HepG2 (cell line): Measurements from ENCODE around the gene SLC22A23. TPM values are rescaled to one million over a fixed set of nuclear protein-coding genes. Genes with fewer than 3 reads are reported as not detected.

Experiments used
- ATAC-seq: fragments of 200-7000 bp; cut with Tn5 transposase; 3 replicates; pipeline ENCODE4 v1.9.1; 2020; ENCODE audit warnings: mild to moderate bottlenecking, moderate library complexity
- Bru-seq: library from RNA; stranded (reverse); fragments of 400-500 nt; gene quantifications from one replicate; lab custom pipeline; 2021; lab: Mats Ljungman, UMichigan
- BruChase-seq, 2 experiments: library from RNA; stranded (reverse); fragments of 400-500 nt; gene quantifications; one replicate each; lab custom pipeline; 2021; lab: Mats Ljungman, UMichigan
- BruUV-seq: library from RNA; stranded (reverse); fragments of 400-500 nt; replicated peaks from 2 replicates; lab custom pipeline; 2021; lab: Mats Ljungman, UMichigan
- CTCF ChIA-PET: fragments of 300-600 bp; formaldehyde crosslinking; extraction: SDS; loops from one replicate; lab custom pipeline; 2021; ENCODE audit warnings: low total read pairs, inconsistent platforms, low intra/inter-chr PET ratio; lab: Yijun Ruan, JAX
- POLR2A ChIA-PET: fragments of 350-600 bp; sonication (Branson Sonifier 250); formaldehyde crosslinking; loops from one replicate; lab custom pipeline; 2020; ENCODE audit warnings: antibody characterized with exemption, inconsistent platforms; lab: Yijun Ruan, JAX
- DNase-seq: peaks from one replicate; pipeline ENCODE4 v3.0.0-alpha.2; 2015; ENCODE audit warnings: low spot score
- FAIRE-seq: peaks from 3 replicates; lab custom pipeline; 2011; peaks lifted over from hg19 to GRCh38; lab: Jason Lieb, UNC
- H2AFZ ChIP-seq: one replicate; pipeline ENCODE4 v1.6.1; 2011; ENCODE audit warnings: low read length, inconsistent platforms
- H3K27ac ChIP-seq: fragments of 300-600 bp; 3 replicates; pipeline ENCODE4 v1.8.0; 2011; ENCODE audit warnings: mixed run types, mild to moderate bottlenecking, mixed read lengths, low read length, inconsistent platforms; ENCODE audit not compliant: insufficient read depth; ENCODE audit errors: extremely low read length
- H3K27me3 ChIP-seq, 2 experiments: fragments of 200-600 bp in 1 of 2; 2 replicates in 1 of 2; 3 replicates in 1 of 2; pipeline versions ENCODE4 v1.6.0 to v1.8.0; 2011; ENCODE audit warnings: low read length in 2 of 2, mild to moderate bottlenecking in 2 of 2, moderate library complexity in 2 of 2, inconsistent platforms in 1 of 2; ENCODE audit not compliant: insufficient read depth in 2 of 2, control insufficient read depth in 1 of 2
- H3K36me3 ChIP-seq, 2 experiments: fragments of 200-600 bp in 1 of 2; replicated peaks in 1 of 2; 2 replicates in 1 of 2; 3 replicates in 1 of 2; pipeline versions ENCODE4 v1.5.1 to v1.8.0; 2011; ENCODE audit warnings: low read length in 2 of 2, inconsistent platforms in 1 of 2; ENCODE audit not compliant: insufficient read depth in 2 of 2, control insufficient read depth in 1 of 2
- H3K4me1 ChIP-seq: 2 replicates; pipeline ENCODE4 v1.5.1; 2012; ENCODE audit warnings: low read length, inconsistent platforms; ENCODE audit not compliant: insufficient read depth
- H3K4me2 ChIP-seq: 2 replicates; pipeline ENCODE4 v1.6.0; 2011; ENCODE audit warnings: low read depth, low read length, inconsistent platforms
- H3K4me3 ChIP-seq, 3 experiments: fragments of 200-600 bp in 1 of 3; sonication (generic), shearing (Covaris generic) in 1 of 3; replicated peaks in 1 of 3; 2 replicates each; pipeline ENCODE4 v1.5.1; 2011 to 2016; ENCODE audit warnings: low read length in 3 of 3, inconsistent platforms in 2 of 3, low read depth in 2 of 3, mild to moderate bottlenecking in 2 of 3, control low read depth in 1 of 3, mixed read lengths in 1 of 3; ENCODE audit not compliant: insufficient read depth in 1 of 3
- H3K79me2 ChIP-seq: one replicate; pipeline ENCODE4 v1.6.1; 2011; ENCODE audit warnings: low read length, inconsistent platforms; ENCODE audit not compliant: insufficient read depth
- H3K9ac ChIP-seq: 2 replicates; pipeline ENCODE4 v1.6.0; 2011; ENCODE audit warnings: mild to moderate bottlenecking, low read depth, low read length, inconsistent platforms; ENCODE audit not compliant: insufficient read depth
- H3K9me3 ChIP-seq: 2 replicates; pipeline ENCODE4 v1.5.1; 2012; ENCODE audit warnings: mild to moderate bottlenecking, low read length
- H4K20me1 ChIP-seq: 2 replicates; pipeline ENCODE4 v1.6.0; 2011; ENCODE audit warnings: inconsistent platforms, mild to moderate bottlenecking, low read length, moderate library complexity; ENCODE audit not compliant: insufficient read depth
- ARNT2 ChIP-seq: sonication (generic); formaldehyde crosslinking; IDR thresholded peaks from 2 replicates; pipeline ENCODE4 v1.8.0; 2022; ENCODE audit warnings: mild to moderate bottlenecking, low read depth, missing genetic modification reagents, moderate library complexity
- ATF7-NPFF ChIP-seq: sonication (generic); formaldehyde crosslinking; IDR thresholded peaks from 2 replicates; pipeline ENCODE4 v1.8.1; 2023; ENCODE audit warnings: mild to moderate bottlenecking, low read depth, missing genetic modification reagents, moderate library complexity
- GFI1 ChIP-seq: sonication (generic); formaldehyde crosslinking; IDR thresholded peaks from 2 replicates; pipeline ENCODE4 v1.5.0; 2020; ENCODE audit warnings: missing genetic modification reagents, mild to moderate bottlenecking, borderline replicate concordance
- SALL1 ChIP-seq: sonication (generic); formaldehyde crosslinking; IDR thresholded peaks from 2 replicates; pipeline ENCODE4 v1.8.0; 2022; ENCODE audit warnings: mild to moderate bottlenecking, missing genetic modification reagents
- WIZ ChIP-seq: sonication (generic); formaldehyde crosslinking; IDR thresholded peaks from 2 replicates; pipeline ENCODE4 v1.5.1; 2020; ENCODE audit warnings: mild to moderate bottlenecking, missing genetic modification reagents
- ZEB1 ChIP-seq: IDR thresholded peaks from 2 replicates; pipeline ENCODE4 v1.6.1; 2012; ENCODE audit warnings: mild to moderate bottlenecking, low read depth, inconsistent platforms; ENCODE audit not compliant: insufficient replicate concordance
- ZNF136 ChIP-seq: sonication (generic); formaldehyde crosslinking; IDR thresholded peaks from 2 replicates; pipeline ENCODE4 v1.8.1; 2022; ENCODE audit warnings: low read depth, mild to moderate bottlenecking, moderate library complexity, missing genetic modification reagents
- ZNF75D ChIP-seq: sonication (generic); formaldehyde crosslinking; IDR thresholded peaks from 2 replicates; pipeline ENCODE4 v1.8.1; 2023; ENCODE audit warnings: missing genetic modification reagents, mild to moderate bottlenecking, borderline replicate concordance
- WGBS: methylation state at CpG from one replicate; pipeline ENCODE4 v1.1.6; 2017; ENCODE audit warnings: low lambda C conversion rate; 5-methylcytosine and 5-hydroxymethylcytosine counted together
- in situ Hi-C: cut with HindIII; loops from 2 replicates; pipeline ENCODE4 v1.10.0; 2017; ENCODE audit warnings: low pct_unique_long_range_greater_than_20kb; ENCODE audit not compliant: extremely low pct_ligation_motif_present
- intact Hi-C: fragments of 100-400 bp; cut with micrococcal nuclease; formaldehyde crosslinking; loops from one replicate; pipeline ENCODE4 v1.10.0; 2022; ENCODE audit not compliant: unreplicated experiment
- long read RNA-seq, 2 experiments: library from RNA in 1 of 2; library from polyadenylated mRNA in 1 of 2; stranded (forward) in 1 of 2; unstranded in 1 of 2; transcript quantifications; one replicate each; pipeline ENCODE4 v2.0.0, GENCODE V29; 2019 to 2022
- polyA minus RNA-seq, 3 experiments: library from RNA; depleted of rRNA, polyadenylated mRNA; stranded (reverse); fragments of >200 nt; gene quantifications; 2 replicates each; pipeline ENCODE4 v1.2.3, GENCODE V29; 2011; ENCODE audit warnings: low replicate concordance in 1 of 3
- polyA plus RNA-seq, 8 experiments: library from polyadenylated mRNA; depleted of rRNA in 3 of 8; stranded (reverse) in 7 of 8; unstranded in 1 of 8; fragments of >200 nt; fragmentation: Illumina TruSeq in 4 of 8; extraction: Trizol in 4 of 8; gene quantifications; 2 replicates each; pipeline versions ENCODE4 v1.2.1 to v1.2.3, GENCODE V29; 2011 to 2016; ENCODE audit warnings: low read depth in 4 of 8, missing spikeins in 1 of 8, mixed read lengths in 1 of 8; ENCODE audit not compliant: insufficient read depth in 1 of 8
- total RNA-seq, 5 experiments: library from RNA; depleted of rRNA; stranded (reverse); fragments of >200 nt; fragmentation: Illumina TruSeq; extraction: Trizol; gene quantifications; 2 replicates each; pipeline ENCODE4 v1.2.3, GENCODE V29; 2016; ENCODE audit warnings: low read depth in 1 of 5
- TF ChIP-seq, protein P1 (sequence below): sonication (generic); formaldehyde crosslinking; IDR thresholded peaks from 2 replicates; pipeline ENCODE4 v1.5.1; 2020; ENCODE audit warnings: mild to moderate bottlenecking, missing genetic modification reagents

Gene SLC22A23
- total RNA-seq (2016; rRNA removed; fragmentation: Illumina TruSeq; extraction: Trizol) (14.4 and 17.5 TPM in 2 replicates), polyA plus RNA-seq (2011; rRNA removed) (11.8 and 17.3 TPM in 2 replicates), polyA minus RNA-seq (2011; rRNA and poly(A)+ RNA removed; ENCODE audit: low replicate concordance) (1.4 and 75.8 TPM in 2 replicates), Bru-seq, nascent RNA (percentile 93 among the genes with signal in this experiment), BruChase-seq, experiment 1, labeled RNA remaining after a 6-hour chase (percentile 92 among the genes with signal in this experiment), BruChase-seq, experiment 2, labeled RNA remaining after a 2-hour chase (percentile 93 among the genes with signal in this experiment)
- total RNA-seq (2016; cell fraction: cytosol; rRNA removed; fragmentation: Illumina TruSeq; extraction: Trizol; ENCODE audit: low read depth): 5.9 and 6.8 TPM in 2 replicates
- total RNA-seq (2016; cell fraction: insoluble cytoplasmic fraction; rRNA removed; fragmentation: Illumina TruSeq; extraction: Trizol): 11.7 and 17.5 TPM in 2 replicates
- total RNA-seq (2016; cell fraction: membrane; rRNA removed; fragmentation: Illumina TruSeq; extraction: Trizol): 9.8 and 11.5 TPM in 2 replicates
- total RNA-seq (2016; cell fraction: nucleus; rRNA removed; fragmentation: Illumina TruSeq; extraction: Trizol): 33.2 and 38.2 TPM in 2 replicates
- 15.4 and 19.5 TPM in 2 replicates for polyA plus RNA-seq (2011; cell fraction: cytosol; rRNA removed)
- 54.1 and 61.7 TPM in 2 replicates for polyA plus RNA-seq (2011; cell fraction: nucleus; rRNA removed)
- polyA plus RNA-seq (2012): 25.2 and 36.8 TPM in 2 replicates
- polyA plus RNA-seq (2016; cell fraction: cytosol; fragmentation: Illumina TruSeq; extraction: Trizol; ENCODE audit: low read depth): 2.0 and 2.2 TPM in 2 replicates
- polyA plus RNA-seq (2016; cell fraction: insoluble cytoplasmic fraction; fragmentation: Illumina TruSeq; extraction: Trizol; ENCODE audit: low read depth): 12.7 and 15.3 TPM in 2 replicates
- 5.3 and 6.1 TPM in 2 replicates for polyA plus RNA-seq (2016; cell fraction: membrane; fragmentation: Illumina TruSeq; extraction: Trizol; ENCODE audit: low read depth)
- 42.3 and 52.5 TPM in 2 replicates for polyA plus RNA-seq (2016; cell fraction: nucleus; fragmentation: Illumina TruSeq; extraction: Trizol; ENCODE audit: insufficient read depth, low read depth)
- polyA minus RNA-seq (2011; cell fraction: cytosol; rRNA and poly(A)+ RNA removed): 30.2 and 44.5 TPM in 2 replicates
- 77.3 and 90.4 TPM in 2 replicates for polyA minus RNA-seq (2011; cell fraction: nucleus; rRNA and poly(A)+ RNA removed)
- long read RNA-seq, experiment 1, partial matches to known transcripts: 0 of 7 reads
- long read RNA-seq, experiment 1, other reads (novel, unspliced or antisense): 7 of 7 reads
- long read RNA-seq, experiment 2, full-length matches to known transcripts: 34 of 102 reads
- long read RNA-seq, experiment 2, partial matches to known transcripts: 10 of 102 reads
- long read RNA-seq, experiment 2, other reads (novel, unspliced or antisense): 58 of 102 reads

GRCh38 chr6:3456898-3457709 lies at the start of gene SLC22A23:
Gene SLC22A23 (minus strand): TSS chr6:3457050. CDS start chr6:3456559, 491 bp downstream.
- H3K9ac ChIP-seq: peak within 1 kb of the TSS; percentile 78
- H3K4me1 ChIP-seq: peaks cover 47% of the 10 kb centered on the region
- H3K27me3 ChIP-seq: no peaks in the 10 kb centered on the region; a peak in 1 of 5 replicates
- DNase-seq (peak; percentile 56), ATAC-seq (peak; percentile 72), FAIRE-seq (no peak)
- 4% methylated on average over 47 of the region's 97 CpGs for WGBS
- peak within 1 kb of the TSS; percentile 52 for H3K27ac ChIP-seq
- H3K4me2 ChIP-seq: peak within 1 kb of the TSS; percentile 93
- H3K4me3 ChIP-seq: peak within 1 kb of the TSS; percentile 77 to 91 (median 85)
- POLR2A ChIA-PET: interaction anchor here (0.6 to 4.3 kb wide), 12 partner anchors 13 to 456 kb away, joined by 3 to 33 read pairs (median 4); no protein-coding TSS in a partner anchor
- intact Hi-C loops (loop anchor here (1.0 to 5.0 kb wide), 4 partner anchors 45 to 275 kb away; no protein-coding TSS in a partner anchor), in situ Hi-C loops (loop anchor here (5.0 to 10.0 kb wide), 2 partner anchors 100 to 278 kb away; no protein-coding TSS in a partner anchor)
- CTCF ChIA-PET: interaction anchor here (0.6 to 1.9 kb wide), 3 partner anchors 47 to 177 kb away, joined by 4 to 8 read pairs (median 7); no protein-coding TSS in a partner anchor
- peaks cover 33% of the 10 kb centered on the region for H4K20me1 ChIP-seq
- no TSS peak for BruUV-seq
- no peak within 1 kb of the TSS for H2AFZ ChIP-seq
- H3K36me3 ChIP-seq: peaks cover under 1 to 1% of the 10 kb centered on the region in 2 experiments; a peak in 3 of 5 replicates
- no peaks in the 10 kb centered on the region for H3K9me3 ChIP-seq
- peaks cover 41% of the 10 kb centered on the region for H3K79me2 ChIP-seq
- TF ChIP-seq ZEB1 (no peak), ZNF75D (no peak), SALL1 (CRISPR knock-in tag) (peak; percentile 94), WIZ (no peak), ZNF136 (CRISPR knock-in tag) (0 out of 2 replicates have a peak, but pooled peaks have one; percentile 60), ARNT2 (CRISPR knock-in tag) (peak; percentile 71; the same call in 1 of the 2 replicates), ATF7-NPFF (CRISPR knock-in tag) (peak; percentile 69; the same call in 1 of the 2 replicates), GFI1 (CRISPR knock-in tag) (0 out of 2 replicates have a peak, but pooled peaks have one; percentile 28)
- TF ChIP-seq, protein P1, sequence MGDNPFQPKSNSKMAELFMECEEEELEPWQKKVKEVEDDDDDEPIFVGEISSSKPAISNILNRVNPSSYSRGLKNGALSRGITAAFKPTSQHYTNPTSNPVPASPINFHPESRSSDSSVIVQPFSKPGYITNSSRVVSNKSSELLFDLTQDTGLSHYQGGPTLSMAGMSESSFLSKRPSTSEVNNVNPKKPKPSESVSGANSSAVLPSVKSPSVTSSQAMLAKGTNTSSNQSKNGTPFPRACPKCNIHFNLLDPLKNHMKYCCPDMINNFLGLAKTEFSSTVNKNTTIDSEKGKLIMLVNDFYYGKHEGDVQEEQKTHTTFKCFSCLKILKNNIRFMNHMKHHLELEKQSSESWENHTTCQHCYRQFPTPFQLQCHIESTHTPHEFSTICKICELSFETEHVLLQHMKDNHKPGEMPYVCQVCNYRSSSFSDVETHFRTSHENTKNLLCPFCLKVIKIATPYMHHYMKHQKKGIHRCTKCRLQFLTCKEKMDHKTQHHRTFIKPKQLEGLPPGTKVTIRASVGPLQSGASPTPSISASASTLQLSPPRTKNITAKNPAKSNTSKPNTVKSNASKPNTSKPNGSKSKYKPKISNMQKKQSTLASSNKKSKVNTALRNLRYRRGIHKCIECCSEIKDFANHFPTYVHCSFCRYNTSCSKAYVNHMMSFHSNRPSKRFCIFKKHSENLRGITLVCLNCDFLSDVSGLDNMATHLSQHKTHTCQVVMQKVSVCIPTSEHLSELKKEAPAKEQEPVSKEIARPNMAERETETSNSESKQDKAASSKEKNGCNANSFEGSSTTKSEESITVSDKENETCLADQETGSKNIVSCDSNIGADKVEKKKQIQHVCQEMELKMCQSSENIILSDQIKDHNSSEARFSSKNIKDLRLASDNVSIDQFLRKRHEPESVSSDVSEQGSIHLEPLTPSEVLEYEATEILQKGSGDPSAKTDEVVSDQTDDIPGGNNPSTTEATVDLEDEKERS (CRISPR knock-in tag): no peak
